DND-41 (cell line): Measurements from ENCODE around the gene TESPA1.

ENCODE experiments used
- ATAC-seq: fragments of 200-7000 bp; cut with Tn5 transposase; 3 replicates; pipeline ENCODE4 v1.9.1; 2021; ENCODE audit warnings: low read depth; ENCODE audit not compliant: insufficient read depth
- DNase-seq: peaks from one replicate; pipeline ENCODE4 v3.0.0-alpha.2; 2020
- H2AFZ ChIP-seq: 2 replicates; pipeline ENCODE4 v1.6.0; 2012; ENCODE audit warnings: low read depth, low read length
- H3K27ac ChIP-seq: 2 replicates; pipeline ENCODE4 v1.5.1; 2012; ENCODE audit warnings: low read length, inconsistent platforms
- H3K27me3 ChIP-seq: fragments of 200-600 bp; sonication (generic); 2 replicates; pipeline ENCODE4 v1.6.0; 2012; ENCODE audit warnings: low read length, mild to moderate bottlenecking, inconsistent platforms; ENCODE audit not compliant: insufficient read depth, poor library complexity
- H3K36me3 ChIP-seq: 2 replicates; pipeline ENCODE4 v1.5.1; 2012; ENCODE audit warnings: low read length, inconsistent platforms; ENCODE audit not compliant: insufficient read depth
- H3K4me1 ChIP-seq: 2 replicates; pipeline ENCODE4 v1.5.1; 2012; ENCODE audit warnings: mild to moderate bottlenecking, low read length; ENCODE audit not compliant: insufficient read depth
- H3K4me2 ChIP-seq: 2 replicates; pipeline ENCODE4 v1.6.0; 2012; ENCODE audit warnings: mild to moderate bottlenecking, moderate library complexity, low read length, inconsistent platforms; ENCODE audit not compliant: insufficient read depth
- H3K4me3 ChIP-seq, 2 experiments: fragments of 200-600 bp in 1 of 2; shearing (Covaris generic) in 1 of 2; 2 replicates each; pipeline ENCODE4 v1.5.1; 2012 to 2016; ENCODE audit warnings: inconsistent platforms in 2 of 2, low read length in 2 of 2, mild to moderate bottlenecking in 2 of 2, low read depth in 1 of 2, moderate library complexity in 1 of 2
- H3K79me2 ChIP-seq: 2 replicates; pipeline ENCODE4 v1.6.0; 2012; ENCODE audit warnings: low read length, inconsistent platforms; ENCODE audit not compliant: insufficient read depth
- H3K9ac ChIP-seq: 2 replicates; pipeline ENCODE4 v1.6.0; 2012; ENCODE audit warnings: low read depth, mild to moderate bottlenecking, inconsistent platforms, low read length, moderate library complexity
- H3K9me3 ChIP-seq: 2 replicates; pipeline ENCODE4 v1.5.1; 2012; ENCODE audit warnings: low read length, moderate library complexity, mild to moderate bottlenecking, inconsistent platforms; ENCODE audit not compliant: insufficient read depth, severe bottlenecking
- H4K20me1 ChIP-seq: 2 replicates; pipeline ENCODE4 v1.6.0; 2012; ENCODE audit warnings: low read length; ENCODE audit not compliant: insufficient read depth
- EZH2 ChIP-seq: IDR thresholded peaks from 3 replicates; pipeline ENCODE4 v1.6.1; 2012; ENCODE audit warnings: borderline replicate concordance, low read depth, mild to moderate bottlenecking, moderate library complexity, low read length, inconsistent platforms; ENCODE audit not compliant: severe bottlenecking
- TF ChIP-seq, protein P1 (sequence below): IDR thresholded peaks from 2 replicates; pipeline ENCODE4 v1.5.1; 2012; ENCODE audit warnings: borderline replicate concordance, low read length, moderate library complexity, mild to moderate bottlenecking; ENCODE audit not compliant: poor library complexity, severe bottlenecking; ENCODE audit errors: extremely low read depth

Gene TESPA1

DNA sequence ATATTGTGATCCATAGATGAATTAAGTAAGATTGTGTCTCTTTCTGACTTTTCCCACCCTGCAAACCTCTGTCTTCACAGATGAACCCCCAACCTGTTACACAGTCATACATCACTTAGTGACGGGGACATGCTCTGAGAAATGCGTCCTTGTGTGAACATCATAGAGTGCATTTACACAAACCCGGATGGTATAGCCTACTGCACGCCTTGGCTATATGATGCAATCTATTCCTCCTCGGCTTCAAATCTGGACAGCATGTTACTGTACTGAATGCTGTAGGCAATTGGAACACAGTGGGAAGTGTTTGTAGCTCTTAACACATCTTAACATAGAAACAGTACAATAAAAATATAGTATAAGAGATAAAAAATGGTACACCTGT lies 7.4 kb upstream of the TESPA1 start:
- Histone ChIP-seq H3K4me1 (peaks cover 26% of the 10 kb centered on the region), H3K27ac (peak overlapping the region; percentile 91), H4K20me1 (no peaks in the 10 kb centered on the region), H3K9ac (peak overlapping the region; percentile 46; the same call in 1 of the 2 replicates), H3K79me2 (no peaks in the 10 kb centered on the region), H3K4me3 (no peak overlapping the region), H3K27me3 (no peaks in the 10 kb centered on the region), H3K9me3 (no peaks in the 10 kb centered on the region), H2AFZ (peak overlapping the region; percentile 86), H3K4me2 (peak overlapping the region; percentile 60; the same call in 1 of the 2 replicates), H3K36me3 (no peaks in the 10 kb centered on the region)
- no peak for DNase-seq
- no peak for TF ChIP-seq EZH2
- TF ChIP-seq, protein P1, sequence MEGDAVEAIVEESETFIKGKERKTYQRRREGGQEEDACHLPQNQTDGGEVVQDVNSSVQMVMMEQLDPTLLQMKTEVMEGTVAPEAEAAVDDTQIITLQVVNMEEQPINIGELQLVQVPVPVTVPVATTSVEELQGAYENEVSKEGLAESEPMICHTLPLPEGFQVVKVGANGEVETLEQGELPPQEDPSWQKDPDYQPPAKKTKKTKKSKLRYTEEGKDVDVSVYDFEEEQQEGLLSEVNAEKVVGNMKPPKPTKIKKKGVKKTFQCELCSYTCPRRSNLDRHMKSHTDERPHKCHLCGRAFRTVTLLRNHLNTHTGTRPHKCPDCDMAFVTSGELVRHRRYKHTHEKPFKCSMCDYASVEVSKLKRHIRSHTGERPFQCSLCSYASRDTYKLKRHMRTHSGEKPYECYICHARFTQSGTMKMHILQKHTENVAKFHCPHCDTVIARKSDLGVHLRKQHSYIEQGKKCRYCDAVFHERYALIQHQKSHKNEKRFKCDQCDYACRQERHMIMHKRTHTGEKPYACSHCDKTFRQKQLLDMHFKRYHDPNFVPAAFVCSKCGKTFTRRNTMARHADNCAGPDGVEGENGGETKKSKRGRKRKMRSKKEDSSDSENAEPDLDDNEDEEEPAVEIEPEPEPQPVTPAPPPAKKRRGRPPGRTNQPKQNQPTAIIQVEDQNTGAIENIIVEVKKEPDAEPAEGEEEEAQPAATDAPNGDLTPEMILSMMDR: no peak
- no peak for ATAC-seq

DNA sequence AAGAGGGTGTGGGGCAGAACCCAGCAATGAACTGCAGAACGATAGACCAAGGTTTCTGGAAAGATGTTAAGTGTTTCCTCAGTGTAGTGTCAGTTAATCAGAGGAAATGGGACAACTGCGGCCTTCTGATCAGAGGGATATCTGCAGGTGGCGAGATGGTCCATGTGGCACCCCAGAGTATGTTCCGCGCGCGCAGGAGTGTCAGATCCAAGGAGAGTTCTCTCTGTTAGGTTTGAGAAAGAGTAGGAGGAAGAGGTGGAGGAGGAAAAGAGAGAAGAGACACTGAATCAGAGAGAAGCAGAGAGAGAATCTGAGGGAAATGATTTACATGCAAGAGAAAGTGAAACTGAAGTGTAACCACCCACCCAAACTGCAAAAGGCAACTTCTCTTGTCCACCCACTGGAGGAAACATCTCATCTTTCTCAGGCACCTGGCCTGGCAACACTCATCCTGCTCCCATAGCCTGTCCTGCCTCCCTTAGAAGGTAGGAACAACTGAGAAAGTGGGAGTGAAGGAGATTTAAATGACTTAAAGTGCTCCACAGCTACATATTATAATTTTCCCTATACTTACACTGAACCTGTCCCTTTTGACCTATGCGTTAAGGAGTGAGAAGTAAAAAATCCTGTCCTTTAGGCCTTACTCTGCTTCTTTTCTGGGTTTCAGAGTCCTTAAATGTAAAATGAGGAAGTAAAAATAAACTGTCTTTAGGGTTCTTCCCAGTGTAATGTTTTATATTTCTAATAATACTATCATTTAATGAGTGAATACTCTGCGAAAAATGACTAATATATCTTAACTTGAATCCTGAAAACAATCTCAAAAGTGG lies 6.8 kb upstream of the TESPA1 start:
- DNase-seq: peak; percentile 66
- no peaks in the 10 kb centered on the region for H3K9me3 ChIP-seq
- no peak for TF ChIP-seq EZH2
- TF ChIP-seq, protein P1: no peak
- no peaks in the 10 kb centered on the region for H4K20me1 ChIP-seq
- H2AFZ ChIP-seq: peak overlapping the region; percentile 86
- peak overlapping the region; percentile 46 for H3K9ac ChIP-seq
- H3K4me1 ChIP-seq: peaks cover 27% of the 10 kb centered on the region
- peak; percentile 82 for ATAC-seq
- H3K27me3 ChIP-seq: no peaks in the 10 kb centered on the region
- H3K79me2 ChIP-seq: no peaks in the 10 kb centered on the region
- peak overlapping the region; percentile 91 for H3K27ac ChIP-seq
- H3K36me3 ChIP-seq: no peaks in the 10 kb centered on the region
- H3K4me2 ChIP-seq: peak overlapping the region; percentile 60
- peak overlapping the region in 1 of 2 experiments; percentile 44; a peak in 2 of 4 replicates for H3K4me3 ChIP-seq

DNA sequence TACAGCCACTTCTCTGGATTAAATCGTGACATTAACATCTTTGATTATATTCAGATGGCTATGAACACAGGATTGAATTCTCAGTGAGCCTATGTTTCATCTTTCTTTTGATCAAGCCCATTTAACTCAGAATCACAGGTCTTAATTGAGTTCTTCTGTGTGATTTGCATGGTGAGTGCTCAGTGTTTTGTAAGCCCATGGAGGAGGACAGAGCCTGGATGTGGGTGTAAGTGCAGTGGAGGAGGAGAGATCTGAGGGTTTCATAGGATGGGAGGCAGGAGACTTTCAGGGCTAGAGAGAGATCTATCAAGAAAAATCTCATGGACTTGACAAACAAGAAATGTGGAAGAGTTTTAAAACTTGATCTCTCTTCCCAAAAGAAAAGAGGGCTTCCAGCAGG lies 5.3 kb upstream of the TESPA1 start:
- no peak overlapping the region for H2AFZ ChIP-seq
- peaks cover 42% of the 10 kb centered on the region for H3K4me1 ChIP-seq
- no peaks in the 10 kb centered on the region for H3K36me3 ChIP-seq
- peaks cover 5% of the 10 kb centered on the region for H3K79me2 ChIP-seq
- DNase-seq: no peak
- no peak overlapping the region for H3K9ac ChIP-seq
- no peak overlapping the region for H3K4me3 ChIP-seq
- no peaks in the 10 kb centered on the region for H3K9me3 ChIP-seq
- H4K20me1 ChIP-seq: no peaks in the 10 kb centered on the region
- H3K4me2 ChIP-seq: no peak overlapping the region
- no peaks in the 10 kb centered on the region for H3K27me3 ChIP-seq
- no peak for TF ChIP-seq EZH2
- TF ChIP-seq, protein P1: no peak
- ATAC-seq: no peak
- H3K27ac ChIP-seq: peak overlapping the region; percentile 24; the same call in 1 of the 2 replicates
